Erythroblast (primary cell): ENCODE measurements around the gene RMI2.

Source experiments
- DNase-seq, 2 experiments: peaks; one replicate each; lab custom pipeline; 2025; lab: John Stamatoyannopoulos, UW
- GATA1 ChIP-seq: IDR thresholded peaks from 2 replicates; pipeline ENCODE4 v1.6.1; 2011; ENCODE audit warnings: low read depth, mild to moderate bottlenecking, control low read depth, low read length, moderate library complexity
- POLR2A ChIP-seq: IDR thresholded peaks from 2 replicates; pipeline ENCODE4 v1.6.1; 2011; ENCODE audit warnings: mild to moderate bottlenecking, low read length

Gene RMI2

GRCh38 chr16:11393861-11394592 lies 48.8 kb downstream of the RMI2 start:
- no peak for TF ChIP-seq GATA1
- TF ChIP-seq POLR2A: no peak
- no peak for DNase-seq

- TF ChIP-seq POLR2A: no peak
- TF ChIP-seq GATA1: no peak
- DNase-seq: no peak
Observed at GRCh38 chr16:11394593-11394960, 49.3 kb downstream of the RMI2 start.

GRCh38 chr16:11395008-11395948 lies 50.0 kb downstream of the RMI2 start:
- TF ChIP-seq GATA1 (no peak), POLR2A (no peak)
- no peak for DNase-seq

GRCh38 chr16:11395949-11396240 lies 50.6 kb downstream of the RMI2 start:
- TF ChIP-seq GATA1 (no peak), POLR2A (no peak)

GRCh38 chr16:11396241-11397048 lies 51.2 kb downstream of the RMI2 start:
- TF ChIP-seq POLR2A (no peak), GATA1 (no peak)
- peak; percentile 42 to 71 for DNase-seq

More at GRCh38 chr16:11395949-11396240, 50.6 kb downstream of the RMI2 start:
- no peak for DNase-seq

GRCh38 chr16:11398136-11398535 lies 52.9 kb downstream of the RMI2 start:
- no peak for TF ChIP-seq GATA1
- TF ChIP-seq POLR2A: no peak
- DNase-seq: no peak

- DNase-seq: no peak
- TF ChIP-seq GATA1 (no peak), POLR2A (no peak)
Observed at GRCh38 chr16:11398851-11399250, 53.6 kb downstream of the RMI2 start.

- DNase-seq: no peak
- no peak for TF ChIP-seq POLR2A
- no peak for TF ChIP-seq GATA1
Observed at GRCh38 chr16:11399261-11399831, 54.1 kb downstream of the RMI2 start.

- TF ChIP-seq POLR2A (no peak), GATA1 (no peak)
- no peak for DNase-seq
Observed at GRCh38 chr16:11400076-11400475, 54.8 kb downstream of the RMI2 start.
